Measurements from ENCODE around the gene MX1. TPM values are rescaled to one million over a fixed set of nuclear protein-coding genes. Genes with fewer than 3 reads are reported as not detected.

Gene MX1
- total RNA-seq, 4 donors from 2014 or later: 4.3 to 16.4 (median 8.5) TPM

DNA sequence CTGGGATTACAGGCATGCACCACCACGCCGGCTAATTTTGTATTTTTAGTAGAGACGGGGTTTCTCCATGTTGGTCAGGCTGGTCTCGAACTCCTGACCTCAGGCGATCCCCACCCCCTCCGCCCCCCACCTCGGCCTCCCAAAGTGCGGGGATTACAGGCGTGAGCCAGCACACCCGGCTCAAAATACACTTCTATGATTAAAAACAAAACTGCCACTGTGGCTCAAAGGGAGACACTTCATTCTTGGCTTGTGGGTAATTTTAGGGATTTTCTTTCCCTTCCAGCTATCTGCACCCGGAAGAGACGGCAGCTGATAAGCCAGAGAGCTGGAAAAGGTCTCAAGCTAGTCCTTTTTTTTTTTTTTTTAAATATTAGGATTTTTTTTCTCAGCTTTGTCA is 57.4 kb downstream of the MX1 start:
- no peak for TF ChIP-seq POLR2A (IDR thresholded peaks at IDR 0.05)
- TF ChIP-seq POLR2AphosphoS5 (IDR thresholded peaks at IDR 0.05): no peak
- TF ChIP-seq EP300 (IDR thresholded peaks at IDR 0.05): no peak
- TF ChIP-seq, protein P1, sequence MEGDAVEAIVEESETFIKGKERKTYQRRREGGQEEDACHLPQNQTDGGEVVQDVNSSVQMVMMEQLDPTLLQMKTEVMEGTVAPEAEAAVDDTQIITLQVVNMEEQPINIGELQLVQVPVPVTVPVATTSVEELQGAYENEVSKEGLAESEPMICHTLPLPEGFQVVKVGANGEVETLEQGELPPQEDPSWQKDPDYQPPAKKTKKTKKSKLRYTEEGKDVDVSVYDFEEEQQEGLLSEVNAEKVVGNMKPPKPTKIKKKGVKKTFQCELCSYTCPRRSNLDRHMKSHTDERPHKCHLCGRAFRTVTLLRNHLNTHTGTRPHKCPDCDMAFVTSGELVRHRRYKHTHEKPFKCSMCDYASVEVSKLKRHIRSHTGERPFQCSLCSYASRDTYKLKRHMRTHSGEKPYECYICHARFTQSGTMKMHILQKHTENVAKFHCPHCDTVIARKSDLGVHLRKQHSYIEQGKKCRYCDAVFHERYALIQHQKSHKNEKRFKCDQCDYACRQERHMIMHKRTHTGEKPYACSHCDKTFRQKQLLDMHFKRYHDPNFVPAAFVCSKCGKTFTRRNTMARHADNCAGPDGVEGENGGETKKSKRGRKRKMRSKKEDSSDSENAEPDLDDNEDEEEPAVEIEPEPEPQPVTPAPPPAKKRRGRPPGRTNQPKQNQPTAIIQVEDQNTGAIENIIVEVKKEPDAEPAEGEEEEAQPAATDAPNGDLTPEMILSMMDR (IDR thresholded peaks at IDR 0.05): no peak
- peaks cover 4% of the 10 kb centered on the region for H3K4me1 ChIP-seq
- WGBS: 59% methylated on average over 12 of the region's 12 CpGs
- no peak for DNase-seq (ENCODE audit: low spot score in 2 of 2)
- H3K4me3 ChIP-seq: no peak overlapping the region
- no peaks in the 10 kb centered on the region for H3K36me3 ChIP-seq
- H3K9me3 ChIP-seq: no peaks in the 10 kb centered on the region
- H3K27me3 ChIP-seq: peaks cover 9% of the 10 kb centered on the region
- H3K27ac ChIP-seq: no peak overlapping the region

DNA sequence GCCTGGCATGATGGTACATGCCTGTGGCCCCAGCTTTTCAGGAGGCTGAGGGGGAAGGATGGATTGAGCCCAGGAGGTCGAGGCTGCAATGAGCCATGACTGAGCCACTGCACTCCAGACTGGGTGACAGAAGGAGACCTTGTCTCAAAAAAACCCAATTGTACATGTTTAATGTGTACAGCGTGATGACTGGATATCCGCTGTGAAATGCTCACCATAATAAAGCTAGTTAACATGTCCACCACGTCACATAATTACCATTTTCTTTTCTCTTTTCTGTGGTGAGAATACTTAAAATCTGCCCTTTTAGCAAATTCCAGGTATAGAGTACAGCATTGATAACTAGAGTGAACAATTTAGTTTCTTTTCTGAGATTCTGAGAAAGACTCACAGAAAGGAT is 57.9 kb downstream of the MX1 start:
- Histone ChIP-seq H3K4me3 (no peak overlapping the region), H3K36me3 (no peaks in the 10 kb centered on the region), H3K9me3 (no peaks in the 10 kb centered on the region), H3K4me1 (peaks cover 4% of the 10 kb centered on the region), H3K27me3 (peaks cover 8% of the 10 kb centered on the region), H3K27ac (no peak overlapping the region)
- DNase-seq (ENCODE audit: low spot score in 2 of 2): no peak
- TF ChIP-seq POLR2A (IDR thresholded peaks at IDR 0.05) (no peak), POLR2AphosphoS5 (IDR thresholded peaks at IDR 0.05) (no peak), EP300 (IDR thresholded peaks at IDR 0.05) (no peak)
- TF ChIP-seq, protein P1 (IDR thresholded peaks at IDR 0.05): no peak
- 91% methylated on average over 4 of the region's 4 CpGs for WGBS

DNA sequence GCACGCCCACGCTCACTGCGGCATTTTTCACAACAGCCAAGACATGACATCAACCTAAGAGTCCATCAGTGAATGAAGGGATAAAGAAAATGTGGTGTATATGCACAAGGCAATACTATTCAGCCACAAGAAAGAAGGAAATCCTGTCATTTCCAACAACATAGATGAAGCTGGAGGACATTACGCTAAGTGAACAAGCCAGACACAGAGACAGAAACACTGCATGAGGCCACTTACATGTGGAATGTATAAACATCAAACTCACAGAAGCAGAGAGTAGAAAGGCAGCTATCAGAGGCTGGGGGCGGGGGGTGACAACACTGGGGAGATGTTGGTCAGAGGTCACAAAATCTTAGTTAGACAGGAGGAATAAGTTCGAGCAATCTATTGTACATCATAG is 61.0 kb downstream of the MX1 start:
- Histone ChIP-seq H3K4me3 (no peak overlapping the region), H3K9me3 (no peaks in the 10 kb centered on the region), H3K36me3 (no peaks in the 10 kb centered on the region), H3K27ac (no peak overlapping the region), H3K4me1 (no peaks in the 10 kb centered on the region), H3K27me3 (no peaks in the 10 kb centered on the region)
- WGBS: 75% methylated on average over 6 of the region's 6 CpGs
- no peak for DNase-seq (ENCODE audit: low spot score in 2 of 2)
- no peak for TF ChIP-seq EP300 (IDR thresholded peaks at IDR 0.05)
- TF ChIP-seq POLR2AphosphoS5 (IDR thresholded peaks at IDR 0.05): no peak
- no peak for TF ChIP-seq POLR2A (IDR thresholded peaks at IDR 0.05)
- TF ChIP-seq, protein P1 (IDR thresholded peaks at IDR 0.05): no peak

DNA sequence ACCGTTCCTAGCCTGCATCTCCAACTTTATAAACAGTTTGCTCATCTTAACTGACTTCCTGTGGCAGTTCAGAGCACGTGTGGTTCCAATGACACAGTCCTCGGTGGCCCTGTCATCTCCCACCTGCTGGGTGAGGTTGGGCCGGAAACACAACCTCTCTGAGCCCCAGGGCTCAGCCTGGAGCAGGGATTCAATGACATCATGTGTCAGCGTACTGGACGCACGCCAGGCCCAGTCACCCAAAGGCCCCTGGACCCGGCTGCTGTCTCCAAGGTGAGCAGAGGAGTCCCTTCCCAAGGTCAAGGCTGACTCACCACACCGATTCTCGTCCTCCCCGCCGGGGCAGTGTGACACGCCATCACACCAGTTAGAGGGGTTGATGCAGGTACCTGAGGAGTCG is 62.0 kb downstream of the MX1 start:
- H3K27me3 ChIP-seq: no peaks in the 10 kb centered on the region
- H3K36me3 ChIP-seq: no peaks in the 10 kb centered on the region
- TF ChIP-seq EP300 (IDR thresholded peaks at IDR 0.05) (no peak), POLR2A (IDR thresholded peaks at IDR 0.05) (no peak), POLR2AphosphoS5 (IDR thresholded peaks at IDR 0.05) (no peak)
- TF ChIP-seq, protein P1 (IDR thresholded peaks at IDR 0.05): no peak
- H3K9me3 ChIP-seq: no peaks in the 10 kb centered on the region
- DNase-seq (ENCODE audit: low spot score in 2 of 2): no peak
- H3K27ac ChIP-seq: no peak overlapping the region
- no peak overlapping the region for H3K4me3 ChIP-seq
- 85% methylated on average over 8 of the region's 14 CpGs for WGBS
- no peaks in the 10 kb centered on the region for H3K4me1 ChIP-seq

DNA sequence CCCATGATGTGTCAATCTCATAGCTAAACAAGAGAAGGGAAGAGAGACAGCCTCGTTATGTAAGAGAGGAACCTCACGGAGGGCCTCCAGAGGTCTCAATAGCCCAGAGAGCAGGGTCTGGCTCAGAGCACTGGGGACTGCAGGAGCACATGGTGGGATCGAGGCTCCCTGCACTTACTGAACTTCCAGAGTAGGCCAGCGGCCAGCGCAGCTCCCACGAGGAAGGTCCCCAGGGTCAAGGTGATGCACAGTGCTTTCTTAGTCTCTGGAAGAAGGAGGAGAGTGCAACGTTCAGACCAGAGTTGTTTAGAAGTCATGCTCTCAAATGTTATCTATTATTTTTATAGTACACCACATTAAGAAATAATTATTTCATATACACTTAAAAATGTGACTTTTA is 63.3 kb downstream of the MX1 start:
- TF ChIP-seq EP300 (IDR thresholded peaks at IDR 0.05): no peak
- no peak for TF ChIP-seq POLR2A (IDR thresholded peaks at IDR 0.05)
- TF ChIP-seq POLR2AphosphoS5 (IDR thresholded peaks at IDR 0.05): no peak
- TF ChIP-seq, protein P1 (IDR thresholded peaks at IDR 0.05): no peak
- Histone ChIP-seq H3K36me3 (no peaks in the 10 kb centered on the region), H3K27me3 (no peaks in the 10 kb centered on the region), H3K4me1 (no peaks in the 10 kb centered on the region), H3K27ac (no peak overlapping the region), H3K4me3 (no peak overlapping the region), H3K9me3 (no peaks in the 10 kb centered on the region)
- 89% methylated on average over 7 of the region's 7 CpGs for WGBS
- no peak for DNase-seq (ENCODE audit: low spot score in 2 of 2)
